Measurements from ENCODE around the gene HNRNPA0. TPM values are rescaled to one million over a fixed set of nuclear protein-coding genes. Genes with fewer than 3 reads are reported as not detected.

Gene HNRNPA0
- total RNA-seq, 1 experiment from 2014 or later = 6.7 TPM

DNA sequence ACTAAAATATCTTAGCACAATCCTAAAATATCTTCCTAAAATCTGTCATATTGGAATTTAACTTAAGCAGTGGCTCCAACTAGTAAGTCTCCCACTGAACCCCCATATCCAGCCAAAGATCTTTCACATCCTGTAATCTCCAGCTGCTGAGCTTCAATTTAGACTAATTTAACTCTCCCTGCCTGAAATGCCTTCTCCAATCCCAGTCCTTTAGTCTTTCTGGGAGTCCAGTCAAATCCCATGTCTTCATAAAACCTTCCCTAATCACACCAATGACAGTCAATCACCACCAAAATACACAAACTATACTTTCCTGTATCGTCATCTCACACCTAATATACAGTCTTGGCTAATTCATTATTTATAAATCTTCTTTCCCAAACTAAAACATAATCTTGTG lies 17.7 kb downstream of the HNRNPA0 start:
- H3K79me2 ChIP-seq (ENCODE audit: low read length) = no peaks in the 10 kb centered on the region
- no peaks in the 10 kb centered on the region for H3K4me1 ChIP-seq (ENCODE audit: low read length)
- no peaks in the 10 kb centered on the region for H3K27me3 ChIP-seq (ENCODE audit: low read length)
- H3K27ac ChIP-seq (ENCODE audit: low read length) = no peak overlapping the region
- no peak overlapping the region for H3K4me3 ChIP-seq (ENCODE audit: low read length)
- H3K36me3 ChIP-seq (ENCODE audit: insufficient read depth, low read length) = no peaks in the 10 kb centered on the region
- H3K9me3 ChIP-seq (ENCODE audit: low read length) = no peaks in the 10 kb centered on the region
- no peaks in the 10 kb centered on the region for H3K9me2 ChIP-seq (replicated peaks; ENCODE audit: insufficient read depth, low read length)
- no peaks in the 10 kb centered on the region for H4K20me1 ChIP-seq (ENCODE audit: insufficient read depth, low read depth, low read length)
- H2AFZ ChIP-seq (ENCODE audit: low read length) = no peak overlapping the region
- no peak overlapping the region for H3K4me2 ChIP-seq (ENCODE audit: low read depth, low read length, poor library complexity, severe bottlenecking)
- DNase-seq = no peak
- H3K9ac ChIP-seq (ENCODE audit: low read length) = no peak overlapping the region

DNA sequence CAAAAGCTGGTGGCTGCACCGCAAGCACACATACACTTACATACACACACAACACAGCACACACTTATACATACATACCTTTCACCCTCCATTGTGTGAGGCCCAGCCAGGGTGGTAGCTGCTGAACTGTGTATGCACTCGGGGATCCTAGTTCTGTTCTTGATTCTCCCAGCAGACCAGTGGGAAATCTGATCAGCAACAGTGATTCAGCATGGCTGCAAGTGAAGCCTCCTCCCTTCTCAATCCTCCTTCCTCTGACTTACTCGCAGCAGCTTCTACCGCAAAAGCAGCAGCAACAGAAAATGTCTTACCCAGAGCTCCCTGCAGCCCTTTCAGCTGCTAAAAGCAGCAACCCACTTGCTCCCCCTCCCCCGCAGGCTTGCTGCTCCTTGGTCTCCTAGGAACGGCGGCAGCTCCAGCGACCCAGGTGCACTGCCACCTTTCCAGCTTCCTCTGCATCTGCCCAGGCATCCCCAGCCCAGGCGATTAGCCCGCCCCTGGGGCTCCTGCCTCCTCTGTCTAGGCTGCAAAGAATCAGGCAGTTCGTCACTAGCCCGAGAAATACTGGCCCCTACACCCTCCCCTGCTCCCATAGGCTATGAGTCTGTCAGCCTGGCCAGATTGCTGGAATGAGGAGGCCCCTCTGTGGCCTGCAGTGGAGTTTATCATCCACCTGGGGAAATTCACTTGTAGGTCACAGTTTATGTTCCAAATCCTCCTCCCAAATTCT lies 18.4 kb downstream of the HNRNPA0 start, which contains the start of gene KLHL3:
Gene KLHL3, minus strand, starts transcription at position 535 of the 730 bp plus-strand sequence. Its CDS starts 443 bp downstream, at position 92.
- no peak within 1 kb of the TSS for H3K4me3 ChIP-seq (ENCODE audit: low read length)
- no peaks in the 10 kb centered on the region for H4K20me1 ChIP-seq (ENCODE audit: insufficient read depth, low read depth, low read length)
- H3K9me3 ChIP-seq (ENCODE audit: low read length) = no peaks in the 10 kb centered on the region
- H3K79me2 ChIP-seq (ENCODE audit: low read length) = no peaks in the 10 kb centered on the region
- no peak within 1 kb of the TSS for H3K9ac ChIP-seq (ENCODE audit: low read length)
- no peaks in the 10 kb centered on the region for H3K36me3 ChIP-seq (ENCODE audit: insufficient read depth, low read length)
- H2AFZ ChIP-seq (ENCODE audit: low read length) = no peak within 1 kb of the TSS
- no peaks in the 10 kb centered on the region for H3K27me3 ChIP-seq (ENCODE audit: low read length)
- H3K4me2 ChIP-seq (ENCODE audit: low read depth, low read length, poor library complexity, severe bottlenecking) = no peak within 1 kb of the TSS
- H3K9me2 ChIP-seq (replicated peaks; ENCODE audit: insufficient read depth, low read length) = no peaks in the 10 kb centered on the region
- no peak for DNase-seq
- no peak within 1 kb of the TSS for H3K27ac ChIP-seq (ENCODE audit: low read length)
- H3K4me1 ChIP-seq (ENCODE audit: low read length) = no peaks in the 10 kb centered on the region

DNA sequence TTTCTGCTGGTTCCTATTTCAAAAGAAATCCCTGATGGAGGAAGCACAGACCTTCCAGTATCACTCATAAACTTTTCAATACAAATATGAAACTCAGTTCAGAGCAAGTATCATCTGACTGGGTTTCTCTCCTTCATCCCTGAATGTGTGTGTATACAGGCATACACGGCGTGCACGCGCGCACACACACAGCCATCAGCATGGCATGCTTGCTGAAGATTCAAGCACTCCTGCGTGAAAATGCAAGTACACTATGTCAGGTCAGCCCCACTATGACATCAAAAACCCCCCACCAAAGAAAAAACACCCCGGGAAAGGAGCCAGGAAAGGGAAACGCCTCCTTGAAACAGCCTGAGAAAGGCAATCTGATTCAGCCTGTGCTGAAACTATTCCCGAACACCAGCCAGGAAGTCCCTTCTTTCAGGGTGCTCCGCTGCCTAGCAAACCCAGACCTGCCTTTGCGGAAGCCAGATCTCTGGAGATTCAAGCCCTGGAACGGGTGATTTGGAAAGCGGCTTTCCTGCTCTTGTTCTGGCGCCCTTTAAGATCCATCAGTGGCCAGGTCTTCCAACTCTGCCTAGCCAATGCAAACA lies 19.1 kb downstream of the HNRNPA0 start:
- no peaks in the 10 kb centered on the region for H3K4me1 ChIP-seq (ENCODE audit: low read length)
- no peaks in the 10 kb centered on the region for H3K27me3 ChIP-seq (ENCODE audit: low read length)
- no peak overlapping the region for H3K4me2 ChIP-seq (ENCODE audit: low read depth, low read length, poor library complexity, severe bottlenecking)
- H3K27ac ChIP-seq (ENCODE audit: low read length) = no peak overlapping the region
- H3K9ac ChIP-seq (ENCODE audit: low read length) = no peak overlapping the region
- no peak for DNase-seq
- no peaks in the 10 kb centered on the region for H3K9me2 ChIP-seq (replicated peaks; ENCODE audit: insufficient read depth, low read length)
- H4K20me1 ChIP-seq (ENCODE audit: insufficient read depth, low read depth, low read length) = no peaks in the 10 kb centered on the region
- no peak overlapping the region for H2AFZ ChIP-seq (ENCODE audit: low read length)
- no peaks in the 10 kb centered on the region for H3K9me3 ChIP-seq (ENCODE audit: low read length)
- no peak overlapping the region for H3K4me3 ChIP-seq (ENCODE audit: low read length)
- no peaks in the 10 kb centered on the region for H3K36me3 ChIP-seq (ENCODE audit: insufficient read depth, low read length)
- H3K79me2 ChIP-seq (ENCODE audit: low read length) = no peaks in the 10 kb centered on the region

DNA sequence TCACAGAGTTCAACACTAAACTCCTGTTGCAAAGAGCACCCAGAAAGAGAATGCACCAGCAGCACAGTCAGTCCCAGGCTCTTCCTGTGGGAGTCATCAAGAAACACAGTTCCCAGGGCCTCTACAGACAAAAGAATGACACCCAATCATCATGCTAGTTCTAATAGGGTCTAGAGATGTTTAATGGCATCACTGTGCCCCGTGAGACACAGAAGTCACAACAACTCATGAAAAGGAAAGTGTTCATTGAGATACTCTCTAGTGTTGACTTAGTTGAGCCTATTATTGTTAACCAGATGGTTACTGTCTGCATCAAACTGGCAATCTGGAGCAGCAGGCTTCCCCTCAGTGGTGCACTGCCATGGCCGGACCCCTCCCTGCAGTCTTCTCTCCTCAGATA lies 19.8 kb downstream of the HNRNPA0 start:
- Histone ChIP-seq H3K27me3 (ENCODE audit: low read length) (no peaks in the 10 kb centered on the region), H3K4me2 (ENCODE audit: low read depth, low read length, poor library complexity, severe bottlenecking) (no peak overlapping the region), H4K20me1 (ENCODE audit: insufficient read depth, low read depth, low read length) (no peaks in the 10 kb centered on the region), H3K79me2 (ENCODE audit: low read length) (no peaks in the 10 kb centered on the region), H3K9me2 (replicated peaks; ENCODE audit: insufficient read depth, low read length) (no peaks in the 10 kb centered on the region), H3K4me1 (ENCODE audit: low read length) (no peaks in the 10 kb centered on the region), H3K9me3 (ENCODE audit: low read length) (no peaks in the 10 kb centered on the region), H3K36me3 (ENCODE audit: insufficient read depth, low read length) (no peaks in the 10 kb centered on the region), H2AFZ (ENCODE audit: low read length) (no peak overlapping the region), H3K4me3 (ENCODE audit: low read length) (no peak overlapping the region), H3K27ac (ENCODE audit: low read length) (no peak overlapping the region), H3K9ac (ENCODE audit: low read length) (no peak overlapping the region)
- DNase-seq = no peak

DNA sequence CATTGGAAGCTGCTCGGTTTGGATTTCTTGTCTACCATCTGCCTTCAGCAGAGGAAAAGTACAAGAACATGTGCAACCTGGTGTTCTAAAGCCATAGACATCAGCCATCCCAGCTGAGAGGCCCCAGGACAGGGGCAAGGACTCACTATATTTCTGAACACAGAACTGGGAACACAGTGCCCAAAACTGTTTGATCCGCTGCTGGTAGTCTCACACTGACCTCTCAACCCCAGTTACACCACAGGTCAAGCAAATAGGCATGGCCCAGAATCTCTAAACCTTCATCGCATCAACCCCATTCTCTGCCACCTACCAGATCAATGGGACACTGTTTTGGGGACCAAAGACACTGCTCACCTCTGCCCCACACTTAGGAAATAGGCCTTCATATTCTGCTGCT lies 20.2 kb downstream of the HNRNPA0 start:
- no peak overlapping the region for H3K27ac ChIP-seq (ENCODE audit: low read length)
- H3K9me3 ChIP-seq (ENCODE audit: low read length) = no peaks in the 10 kb centered on the region
- H3K4me1 ChIP-seq (ENCODE audit: low read length) = no peaks in the 10 kb centered on the region

DNA sequence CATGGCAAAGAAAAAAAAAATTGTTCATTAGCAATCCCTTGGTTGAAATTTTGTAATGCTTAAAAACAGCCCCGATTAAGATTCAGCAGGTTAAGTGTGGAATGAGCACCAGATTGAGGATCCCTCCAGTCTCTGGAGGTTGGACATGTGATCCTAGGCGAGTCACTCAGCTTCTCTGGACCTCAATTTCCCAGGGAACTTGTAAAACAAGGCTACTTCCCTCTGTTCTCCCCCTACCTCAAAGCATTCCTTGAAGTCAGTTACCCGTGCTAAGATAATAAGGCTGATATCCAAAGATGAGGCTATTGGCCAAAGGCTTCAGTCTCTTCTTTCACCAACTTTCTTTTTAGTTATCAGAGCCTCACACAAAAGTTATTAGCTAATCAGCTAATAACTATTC lies 21.2 kb downstream of the HNRNPA0 start:
- no peak overlapping the region for H2AFZ ChIP-seq (ENCODE audit: low read length)
- no peak overlapping the region for H3K9ac ChIP-seq (ENCODE audit: low read length)
- H3K4me2 ChIP-seq (ENCODE audit: low read depth, low read length, poor library complexity, severe bottlenecking) = no peak overlapping the region
- no peaks in the 10 kb centered on the region for H3K36me3 ChIP-seq (ENCODE audit: insufficient read depth, low read length)
- no peaks in the 10 kb centered on the region for H3K4me1 ChIP-seq (ENCODE audit: low read length)
- DNase-seq = no peak
- no peaks in the 10 kb centered on the region for H3K27me3 ChIP-seq (ENCODE audit: low read length)
- no peaks in the 10 kb centered on the region for H4K20me1 ChIP-seq (ENCODE audit: insufficient read depth, low read depth, low read length)
- H3K27ac ChIP-seq (ENCODE audit: low read length) = no peak overlapping the region
- H3K4me3 ChIP-seq (ENCODE audit: low read length) = no peak overlapping the region
- H3K9me3 ChIP-seq (ENCODE audit: low read length) = no peaks in the 10 kb centered on the region
- H3K79me2 ChIP-seq (ENCODE audit: low read length) = no peaks in the 10 kb centered on the region
- no peaks in the 10 kb centered on the region for H3K9me2 ChIP-seq (replicated peaks; ENCODE audit: insufficient read depth, low read length)

More for the DNA sequence above, 20.2 kb downstream of the HNRNPA0 start:
- H3K27me3 ChIP-seq (ENCODE audit: low read length) = no peaks in the 10 kb centered on the region
- no peak for DNase-seq
- no peak overlapping the region for H2AFZ ChIP-seq (ENCODE audit: low read length)
- H3K9ac ChIP-seq (ENCODE audit: low read length) = no peak overlapping the region
- no peaks in the 10 kb centered on the region for H3K9me2 ChIP-seq (replicated peaks; ENCODE audit: insufficient read depth, low read length)
- no peaks in the 10 kb centered on the region for H3K36me3 ChIP-seq (ENCODE audit: insufficient read depth, low read length)
- no peaks in the 10 kb centered on the region for H4K20me1 ChIP-seq (ENCODE audit: insufficient read depth, low read depth, low read length)
- no peak overlapping the region for H3K4me2 ChIP-seq (ENCODE audit: low read depth, low read length, poor library complexity, severe bottlenecking)
- no peaks in the 10 kb centered on the region for H3K79me2 ChIP-seq (ENCODE audit: low read length)
- no peak overlapping the region for H3K4me3 ChIP-seq (ENCODE audit: low read length)

DNA sequence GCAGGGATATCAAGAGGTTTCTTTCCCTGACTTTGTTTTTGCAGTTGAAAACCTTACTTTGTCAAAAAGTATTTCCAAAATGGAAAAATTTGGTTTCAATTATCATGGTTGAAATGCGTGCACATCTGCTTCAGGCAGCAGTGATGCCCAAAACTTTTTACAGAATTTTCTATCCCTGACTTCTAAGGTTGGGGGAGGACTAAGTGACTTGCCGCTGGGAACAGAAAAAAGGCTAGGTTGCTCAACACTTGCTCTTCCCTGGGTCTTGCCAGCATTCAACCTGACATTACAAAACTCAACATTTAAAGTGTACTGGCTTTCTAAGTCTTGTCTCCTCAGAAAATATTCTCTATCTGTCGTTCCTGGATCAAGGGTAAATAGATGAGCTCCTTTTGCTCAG lies 23.0 kb downstream of the HNRNPA0 start:
- H3K27ac ChIP-seq (ENCODE audit: low read length) = no peak overlapping the region
- no peak overlapping the region for H3K4me2 ChIP-seq (ENCODE audit: low read depth, low read length, poor library complexity, severe bottlenecking)
- H2AFZ ChIP-seq (ENCODE audit: low read length) = no peak overlapping the region
- H3K9ac ChIP-seq (ENCODE audit: low read length) = no peak overlapping the region
- no peaks in the 10 kb centered on the region for H3K9me3 ChIP-seq (ENCODE audit: low read length)
- no peaks in the 10 kb centered on the region for H3K36me3 ChIP-seq (ENCODE audit: insufficient read depth, low read length)
- H3K4me1 ChIP-seq (ENCODE audit: low read length) = no peaks in the 10 kb centered on the region
- H3K4me3 ChIP-seq (ENCODE audit: low read length) = no peak overlapping the region
- H3K79me2 ChIP-seq (ENCODE audit: low read length) = no peaks in the 10 kb centered on the region
- DNase-seq = no peak
- H3K27me3 ChIP-seq (ENCODE audit: low read length) = no peaks in the 10 kb centered on the region
- H4K20me1 ChIP-seq (ENCODE audit: insufficient read depth, low read depth, low read length) = no peaks in the 10 kb centered on the region
- no peaks in the 10 kb centered on the region for H3K9me2 ChIP-seq (replicated peaks; ENCODE audit: insufficient read depth, low read length)

DNA sequence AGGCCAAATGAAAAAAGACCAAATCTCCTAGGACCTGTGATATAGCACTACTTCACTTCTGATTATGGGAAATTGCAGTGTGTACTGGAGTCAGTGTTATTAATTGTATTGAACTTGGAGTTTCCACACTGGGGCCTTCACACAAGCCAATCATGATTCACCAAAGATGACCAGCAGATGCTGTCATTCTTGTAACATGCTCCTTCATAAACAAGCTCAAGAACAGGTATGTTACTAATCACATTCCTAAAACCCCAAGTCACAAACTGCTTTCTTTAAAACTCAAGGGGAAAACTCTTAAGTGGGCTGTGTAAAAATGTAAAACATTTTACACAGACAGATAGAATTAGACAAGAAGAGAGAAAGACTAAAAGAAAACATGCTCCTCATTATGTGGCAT lies 23.8 kb downstream of the HNRNPA0 start:
- Histone ChIP-seq H3K36me3 (ENCODE audit: insufficient read depth, low read length) (no peaks in the 10 kb centered on the region), H3K9ac (ENCODE audit: low read length) (no peak overlapping the region), H3K4me1 (ENCODE audit: low read length) (no peaks in the 10 kb centered on the region), H4K20me1 (ENCODE audit: insufficient read depth, low read depth, low read length) (no peaks in the 10 kb centered on the region), H3K27ac (ENCODE audit: low read length) (no peak overlapping the region), H3K79me2 (ENCODE audit: low read length) (no peaks in the 10 kb centered on the region), H3K9me3 (ENCODE audit: low read length) (no peaks in the 10 kb centered on the region), H3K4me2 (ENCODE audit: low read depth, low read length, poor library complexity, severe bottlenecking) (no peak overlapping the region), H3K9me2 (replicated peaks; ENCODE audit: insufficient read depth, low read length) (no peaks in the 10 kb centered on the region), H2AFZ (ENCODE audit: low read length) (no peak overlapping the region), H3K4me3 (ENCODE audit: low read length) (no peak overlapping the region), H3K27me3 (ENCODE audit: low read length) (no peaks in the 10 kb centered on the region)
- DNase-seq = no peak

Data from Karpas-422 (cell line).